ENCODE measurements around the gene GAK.
A peak's percentile ranks its signal among the peaks of the same experiment; 100 is the strongest.
"Not testable (repeated sequence)": the region's sequence is repeated elsewhere in the genome, so short reads cannot be mapped to it uniquely, and the experiment has no call there.

Gene GAK

GRCh38 chr4:951186-951585 lies 19.1 kb upstream of the GAK start:
- Histone ChIP-seq H3K9ac (ENCODE audit: low read depth, low read length) (no peak overlapping the region), H3K4me1 (ENCODE audit: insufficient read depth, low read length) (no peaks in the 10 kb centered on the region), H3K9me3 (ENCODE audit: control insufficient read depth, insufficient read depth, low read length) (no peaks in the 10 kb centered on the region)

GRCh38 chr4:950136-951020 lies 18.3 kb upstream of the GAK start:
- H3K9me3 ChIP-seq (ENCODE audit: control insufficient read depth, insufficient read depth, low read length) = no peaks in the 10 kb centered on the region
- no peak overlapping the region for H3K9ac ChIP-seq (ENCODE audit: low read depth, low read length)
- H3K36me3 ChIP-seq (ENCODE audit: insufficient read depth, low read length) = no peaks in the 10 kb centered on the region; the same call in 1 of the 2 replicates
- 0 out of 2 replicates have a peak, but pooled peaks cover 7% of the 10 kb centered on the region for H3K4me1 ChIP-seq (ENCODE audit: insufficient read depth, low read length)

More at GRCh38 chr4:951186-951585, 19.1 kb upstream of the GAK start:
- no peaks in the 10 kb centered on the region; the same call in 1 of the 2 replicates for H3K36me3 ChIP-seq (ENCODE audit: insufficient read depth, low read length)

- 0 out of 2 replicates have a peak, but pooled peaks cover 7% of the 10 kb centered on the region for H3K4me1 ChIP-seq (ENCODE audit: insufficient read depth, low read length)
- H3K9ac ChIP-seq (ENCODE audit: low read depth, low read length) = no peak overlapping the region
- no peaks in the 10 kb centered on the region; the same call in 1 of the 2 replicates for H3K36me3 ChIP-seq (ENCODE audit: insufficient read depth, low read length)
- no peaks in the 10 kb centered on the region for H3K9me3 ChIP-seq (ENCODE audit: control insufficient read depth, insufficient read depth, low read length)
These were observed 17.5 kb upstream of the GAK start for GRCh38 chr4:949656-950055.

GRCh38 chr4:948936-949300 lies 16.8 kb upstream of the GAK start:
- H3K4me1 ChIP-seq (ENCODE audit: insufficient read depth, low read length) = 0 out of 2 replicates have a peak, but pooled peaks cover 7% of the 10 kb centered on the region
- no peaks in the 10 kb centered on the region; the same call in 1 of the 2 replicates for H3K36me3 ChIP-seq (ENCODE audit: insufficient read depth, low read length)
- H3K9me3 ChIP-seq (ENCODE audit: control insufficient read depth, insufficient read depth, low read length) = no peaks in the 10 kb centered on the region
- H3K9ac ChIP-seq (ENCODE audit: low read depth, low read length) = no peak overlapping the region

GRCh38 chr4:948101-948935 lies 16.2 kb upstream of the GAK start:
- H3K9ac ChIP-seq (ENCODE audit: low read depth, low read length) = no peak overlapping the region

GRCh38 chr4:947491-947971 lies 15.4 kb upstream of the GAK start:
- Histone ChIP-seq H3K9ac (ENCODE audit: low read depth, low read length) (no peak overlapping the region), H3K9me3 (ENCODE audit: control insufficient read depth, insufficient read depth, low read length) (no peaks in the 10 kb centered on the region)

More at GRCh38 chr4:948101-948935, 16.2 kb upstream of the GAK start:
- Histone ChIP-seq H3K4me1 (ENCODE audit: insufficient read depth, low read length) (0 out of 2 replicates have a peak, but pooled peaks cover 7% of the 10 kb centered on the region), H3K9me3 (ENCODE audit: control insufficient read depth, insufficient read depth, low read length) (no peaks in the 10 kb centered on the region), H3K36me3 (ENCODE audit: insufficient read depth, low read length) (no peaks in the 10 kb centered on the region; the same call in 1 of the 2 replicates)

GRCh38 chr4:946517-947471 lies 14.7 kb upstream of the GAK start:
- no peaks in the 10 kb centered on the region for H3K9me3 ChIP-seq (ENCODE audit: control insufficient read depth, insufficient read depth, low read length)
- no peak overlapping the region for H3K9ac ChIP-seq (ENCODE audit: low read depth, low read length)
- 0 out of 2 replicates have a peak, but pooled peaks cover 7% of the 10 kb centered on the region for H3K4me1 ChIP-seq (ENCODE audit: insufficient read depth, low read length)
- no peaks in the 10 kb centered on the region for H3K36me3 ChIP-seq (ENCODE audit: insufficient read depth, low read length)

More at GRCh38 chr4:947491-947971, 15.4 kb upstream of the GAK start:
- Histone ChIP-seq H3K36me3 (ENCODE audit: insufficient read depth, low read length) (no peaks in the 10 kb centered on the region; the same call in 1 of the 2 replicates), H3K4me1 (ENCODE audit: insufficient read depth, low read length) (0 out of 2 replicates have a peak, but pooled peaks cover 7% of the 10 kb centered on the region)

GRCh38 chr4:946103-946450 lies 14.0 kb upstream of the GAK start:
- no peaks in the 10 kb centered on the region for H3K36me3 ChIP-seq (ENCODE audit: insufficient read depth, low read length)
- H3K9me3 ChIP-seq (ENCODE audit: control insufficient read depth, insufficient read depth, low read length) = no peaks in the 10 kb centered on the region
- H3K4me1 ChIP-seq (ENCODE audit: insufficient read depth, low read length) = 0 out of 2 replicates have a peak, but pooled peaks cover 7% of the 10 kb centered on the region
- no peak overlapping the region for H3K9ac ChIP-seq (ENCODE audit: low read depth, low read length)

GRCh38 chr4:945274-946102 lies 13.4 kb upstream of the GAK start:
- H3K9ac ChIP-seq (ENCODE audit: low read depth, low read length) = peak overlapping the region; percentile 22; the same call in 1 of the 2 replicates
- 0 out of 2 replicates have a peak, but pooled peaks cover 7% of the 10 kb centered on the region for H3K4me1 ChIP-seq (ENCODE audit: insufficient read depth, low read length)
- no peaks in the 10 kb centered on the region for H3K36me3 ChIP-seq (ENCODE audit: insufficient read depth, low read length)
- H3K9me3 ChIP-seq (ENCODE audit: control insufficient read depth, insufficient read depth, low read length) = no peaks in the 10 kb centered on the region

GRCh38 chr4:939508-939907 lies 7.4 kb upstream of the GAK start:
- not testable (repeated sequence) for H3K4me1 ChIP-seq (ENCODE audit: insufficient read depth, low read length); H3K36me3 ChIP-seq (ENCODE audit: insufficient read depth, low read length); H3K9ac ChIP-seq (ENCODE audit: low read depth, low read length); H3K9me3 ChIP-seq (ENCODE audit: control insufficient read depth, insufficient read depth, low read length)

- Histone ChIP-seq H3K9me3 (ENCODE audit: control insufficient read depth, insufficient read depth, low read length) (no peaks in the 10 kb centered on the region), H3K4me1 (ENCODE audit: insufficient read depth, low read length) (peaks cover 5% of the 10 kb centered on the region; the same call in 1 of the 2 replicates), H3K36me3 (ENCODE audit: insufficient read depth, low read length) (no peaks in the 10 kb centered on the region), H3K9ac (ENCODE audit: low read depth, low read length) (peak overlapping the region; percentile 85)
These were observed 576 bp upstream of the GAK start for GRCh38 chr4:932713-933070.

- peak overlapping the region; percentile 85 for H3K9ac ChIP-seq (ENCODE audit: low read depth, low read length)
- no peaks in the 10 kb centered on the region for H3K9me3 ChIP-seq (ENCODE audit: control insufficient read depth, insufficient read depth, low read length)
- H3K4me1 ChIP-seq (ENCODE audit: insufficient read depth, low read length) = peaks cover 5% of the 10 kb centered on the region; the same call in 1 of the 2 replicates
- no peaks in the 10 kb centered on the region for H3K36me3 ChIP-seq (ENCODE audit: insufficient read depth, low read length)
These were observed 739 bp downstream of the GAK start for GRCh38 chr4:931194-931959.

All from ES-I3 (cell line).